Erythroblast (primary cell): Measurements from ENCODE around the gene CYP26A1.
A peak's percentile ranks its signal among the peaks of the same experiment; 100 is the strongest.

Source experiments
- DNase-seq, 2 experiments: peaks; one replicate each; lab custom pipeline; 2025; lab: John Stamatoyannopoulos, UW
- GATA1 ChIP-seq: IDR thresholded peaks from 2 replicates; pipeline ENCODE4 v1.6.1; 2011; ENCODE audit warnings: low read depth, mild to moderate bottlenecking, control low read depth, low read length, moderate library complexity
- POLR2A ChIP-seq: IDR thresholded peaks from 2 replicates; pipeline ENCODE4 v1.6.1; 2011; ENCODE audit warnings: mild to moderate bottlenecking, low read length

The CYP26A1 gene

GRCh38 chr10:93061594-93062513 lies 11.8 kb upstream of the CYP26A1 start:
- DNase-seq = peak; percentile 49 to 57
- TF ChIP-seq GATA1 (no peak), POLR2A (no peak)

GRCh38 chr10:93062514-93063143 lies 11.1 kb upstream of the CYP26A1 start:
- peak; percentile 84 to 87 for DNase-seq

GRCh38 chr10:93063144-93063976 lies 10.3 kb upstream of the CYP26A1 start:
- DNase-seq = no peak
- TF ChIP-seq POLR2A = no peak
- no peak for TF ChIP-seq GATA1

More at GRCh38 chr10:93062514-93063143, 11.1 kb upstream of the CYP26A1 start:
- TF ChIP-seq GATA1 = no peak
- TF ChIP-seq POLR2A = no peak

- TF ChIP-seq POLR2A (no peak), GATA1 (no peak)
- no peak for DNase-seq
These were observed 9.6 kb upstream of the CYP26A1 start for GRCh38 chr10:93063977-93064660.

GRCh38 chr10:93064874-93065660 lies 8.6 kb upstream of the CYP26A1 start:
- TF ChIP-seq POLR2A (no peak), GATA1 (no peak)
- no peak for DNase-seq

GRCh38 chr10:93065675-93066543 lies 7.8 kb upstream of the CYP26A1 start:
- TF ChIP-seq POLR2A (no peak), GATA1 (no peak)
- DNase-seq = peak; percentile 20 to 35

- no peak for DNase-seq
- TF ChIP-seq GATA1 (no peak), POLR2A (no peak)
These were observed 7.2 kb upstream of the CYP26A1 start for GRCh38 chr10:93066544-93066913.

- TF ChIP-seq GATA1 (no peak), POLR2A (no peak)
- DNase-seq = no peak
These were observed 6.0 kb upstream of the CYP26A1 start for GRCh38 chr10:93067443-93068365.

- TF ChIP-seq POLR2A (no peak), GATA1 (no peak)
- peak; percentile 50 to 60 for DNase-seq
These were observed 5.1 kb upstream of the CYP26A1 start for GRCh38 chr10:93068411-93069244.

GRCh38 chr10:93069245-93069561 lies 4.5 kb upstream of the CYP26A1 start:
- DNase-seq = no peak
- TF ChIP-seq POLR2A (no peak), GATA1 (no peak)
